Inflammatory macrophage (primary cell): ENCODE measurements around the gene CROCC.
A peak's percentile ranks its signal among the peaks of the same experiment; 100 is the strongest.
"Not testable (repeated sequence)": the region's sequence is repeated elsewhere in the genome, so short reads cannot be mapped to it uniquely, and the experiment has no call there.

Experiments used
- DNase-seq, 2 donors: peaks; one replicate each; pipeline ENCODE4 v3.0.0-alpha.2; 2020 to 2022
- total RNA-seq, 18 experiments: gene quantifications; one replicate each; lab custom pipeline; 2026; ENCODE audit warnings: mixed read lengths in 6 of 18, inconsistent platforms in 2 of 18; lab: John Stamatoyannopoulos, UW

CROCC gene, protein sequence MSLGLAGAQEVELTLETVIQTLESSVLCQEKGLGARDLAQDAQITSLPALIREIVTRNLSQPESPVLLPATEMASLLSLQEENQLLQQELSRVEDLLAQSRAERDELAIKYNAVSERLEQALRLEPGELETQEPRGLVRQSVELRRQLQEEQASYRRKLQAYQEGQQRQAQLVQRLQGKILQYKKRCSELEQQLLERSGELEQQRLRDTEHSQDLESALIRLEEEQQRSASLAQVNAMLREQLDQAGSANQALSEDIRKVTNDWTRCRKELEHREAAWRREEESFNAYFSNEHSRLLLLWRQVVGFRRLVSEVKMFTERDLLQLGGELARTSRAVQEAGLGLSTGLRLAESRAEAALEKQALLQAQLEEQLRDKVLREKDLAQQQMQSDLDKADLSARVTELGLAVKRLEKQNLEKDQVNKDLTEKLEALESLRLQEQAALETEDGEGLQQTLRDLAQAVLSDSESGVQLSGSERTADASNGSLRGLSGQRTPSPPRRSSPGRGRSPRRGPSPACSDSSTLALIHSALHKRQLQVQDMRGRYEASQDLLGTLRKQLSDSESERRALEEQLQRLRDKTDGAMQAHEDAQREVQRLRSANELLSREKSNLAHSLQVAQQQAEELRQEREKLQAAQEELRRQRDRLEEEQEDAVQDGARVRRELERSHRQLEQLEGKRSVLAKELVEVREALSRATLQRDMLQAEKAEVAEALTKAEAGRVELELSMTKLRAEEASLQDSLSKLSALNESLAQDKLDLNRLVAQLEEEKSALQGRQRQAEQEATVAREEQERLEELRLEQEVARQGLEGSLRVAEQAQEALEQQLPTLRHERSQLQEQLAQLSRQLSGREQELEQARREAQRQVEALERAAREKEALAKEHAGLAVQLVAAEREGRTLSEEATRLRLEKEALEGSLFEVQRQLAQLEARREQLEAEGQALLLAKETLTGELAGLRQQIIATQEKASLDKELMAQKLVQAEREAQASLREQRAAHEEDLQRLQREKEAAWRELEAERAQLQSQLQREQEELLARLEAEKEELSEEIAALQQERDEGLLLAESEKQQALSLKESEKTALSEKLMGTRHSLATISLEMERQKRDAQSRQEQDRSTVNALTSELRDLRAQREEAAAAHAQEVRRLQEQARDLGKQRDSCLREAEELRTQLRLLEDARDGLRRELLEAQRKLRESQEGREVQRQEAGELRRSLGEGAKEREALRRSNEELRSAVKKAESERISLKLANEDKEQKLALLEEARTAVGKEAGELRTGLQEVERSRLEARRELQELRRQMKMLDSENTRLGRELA (N-terminal part only)
- 2.1 to 13.9 (median 8.4) reads per million in 18 experiments for total RNA-seq

DNA sequence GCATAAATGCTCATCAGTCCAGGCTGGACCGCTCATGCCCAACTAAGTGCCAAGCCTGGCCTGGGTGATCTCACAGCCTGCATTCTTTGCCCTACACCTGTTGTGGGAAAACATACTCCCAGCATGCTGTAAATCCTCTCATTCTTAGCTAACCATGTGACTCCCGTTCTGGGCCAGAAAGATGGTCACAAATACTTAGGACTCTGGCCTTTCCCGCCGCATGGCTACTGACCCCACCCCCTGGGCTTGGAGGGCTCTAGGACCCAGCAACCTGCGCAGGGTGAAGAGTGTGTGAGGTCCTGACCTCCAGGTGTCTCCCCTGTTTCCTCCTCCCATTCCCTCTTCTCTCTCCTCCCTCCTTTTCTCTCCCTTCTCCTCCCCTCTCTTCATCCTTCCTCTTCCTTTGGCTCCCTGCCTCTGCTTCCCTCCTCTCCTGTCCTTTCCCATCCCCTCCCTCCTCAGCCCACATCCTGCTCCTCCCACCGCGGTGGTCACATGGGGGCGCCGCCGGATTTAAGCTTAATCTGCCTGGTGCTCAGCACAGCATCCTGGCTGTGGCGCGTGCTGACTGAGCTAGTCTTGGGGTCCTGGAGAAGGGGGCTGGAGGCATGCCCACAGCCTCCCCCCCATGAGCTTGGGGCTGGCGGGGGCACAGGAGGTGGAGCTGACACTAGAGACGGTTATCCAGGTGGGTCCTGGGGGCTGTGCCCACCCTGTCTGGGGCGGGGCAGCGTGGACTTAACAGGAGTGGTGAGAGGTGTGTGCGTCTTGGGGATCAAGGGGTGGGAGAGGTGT lies at the start of gene CROCC:
Gene CROCC (plus strand): TSS at position 541 of the 795 bp plus-strand sequence. CDS start 88 bp downstream, at position 629.
- DNase-seq, result no peak

- not testable (repeated sequence) for DNase-seq
Measured at GRCh38 chr1:16872152-16873075, 49.3 kb upstream of the CROCC start.

DNA sequence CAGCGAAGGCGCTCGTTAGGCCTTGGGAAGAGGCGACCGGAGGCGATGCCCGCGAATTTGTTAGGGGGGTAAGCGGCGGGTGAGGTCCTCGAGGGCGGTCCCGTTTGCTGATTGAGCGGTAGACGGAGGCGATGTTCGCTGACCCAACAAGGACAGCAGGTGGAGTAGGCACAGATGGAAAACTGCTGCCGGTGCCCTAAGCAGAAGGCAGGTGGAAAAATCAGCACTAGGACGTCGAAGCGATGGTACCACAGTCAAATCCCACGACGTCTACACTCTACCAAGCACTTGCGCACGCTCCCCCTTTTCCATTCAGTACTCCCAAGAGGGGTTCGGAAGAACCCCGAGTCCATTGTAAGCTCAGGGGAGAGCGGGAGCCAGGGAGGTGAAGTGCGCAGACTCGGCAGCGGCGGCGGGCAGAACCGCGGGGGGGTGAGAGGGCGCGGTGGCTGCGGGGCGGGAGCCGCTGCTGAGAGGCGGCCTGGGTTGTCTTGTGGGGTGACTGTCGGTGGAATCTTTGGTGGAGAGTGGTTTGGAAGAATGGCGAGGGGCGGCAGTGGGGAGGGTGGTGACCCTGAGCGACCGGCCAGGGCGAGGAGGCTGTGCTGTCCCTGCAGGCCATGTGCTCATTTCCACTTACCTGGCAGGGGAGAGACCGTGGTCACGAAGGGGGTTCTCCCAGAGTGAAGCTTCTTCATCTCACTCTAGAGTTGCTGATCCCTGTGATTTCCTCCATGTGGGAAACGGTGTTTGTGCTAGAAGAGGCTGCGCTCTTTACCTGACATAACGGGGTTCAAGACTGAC lies 48.5 kb upstream of the CROCC start:
- DNase-seq, result not testable (repeated sequence)

DNA sequence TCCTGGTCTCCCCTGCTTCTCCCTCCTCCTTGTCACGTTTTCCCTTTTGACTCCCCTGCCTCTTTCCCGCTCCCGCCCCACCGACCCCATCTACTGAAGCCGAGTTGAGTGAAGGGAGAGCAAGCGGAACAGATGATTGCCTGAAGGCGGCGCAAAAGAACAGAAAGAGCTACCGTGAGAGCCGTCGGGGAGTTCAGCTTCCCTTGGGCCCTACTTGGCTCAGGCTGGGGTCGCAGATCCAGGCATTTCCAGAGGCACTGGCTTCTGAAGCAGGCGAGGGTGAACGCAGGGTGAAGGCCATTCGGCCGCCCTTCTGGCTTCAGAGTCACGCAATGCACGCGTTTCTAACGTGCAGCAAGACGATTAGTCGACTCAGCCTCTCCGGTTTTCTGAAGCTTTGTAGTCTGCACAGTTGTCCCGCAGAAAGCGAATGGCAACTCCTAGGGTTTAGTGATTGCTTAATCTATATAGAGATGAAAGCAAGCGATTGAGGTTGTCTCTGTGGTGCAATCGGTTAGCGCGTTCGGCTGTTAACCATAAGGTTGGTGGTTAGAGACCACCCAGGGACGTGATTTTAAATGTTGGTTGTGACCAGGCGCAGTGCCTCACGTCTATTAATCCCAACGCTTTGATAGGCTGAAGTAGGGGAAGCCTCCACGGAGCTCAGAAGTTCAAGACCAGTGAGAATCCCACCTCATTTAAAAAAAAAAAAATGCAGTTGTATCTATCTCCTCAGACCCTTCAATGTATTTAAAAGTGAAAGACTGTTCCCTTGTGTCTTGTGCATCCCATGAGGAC lies 46.6 kb upstream of the CROCC start:
- not testable (repeated sequence) for DNase-seq

GRCh38 chr1:16881742-16882141 lies 40.0 kb upstream of the CROCC start:
- DNase-seq, result not testable (repeated sequence)

- no peak for DNase-seq
Measured at GRCh38 chr1:16882986-16883385, 38.7 kb upstream of the CROCC start.

GRCh38 chr1:16884487-16884886 lies 37.2 kb upstream of the CROCC start:
- not testable (repeated sequence) for DNase-seq

DNA sequence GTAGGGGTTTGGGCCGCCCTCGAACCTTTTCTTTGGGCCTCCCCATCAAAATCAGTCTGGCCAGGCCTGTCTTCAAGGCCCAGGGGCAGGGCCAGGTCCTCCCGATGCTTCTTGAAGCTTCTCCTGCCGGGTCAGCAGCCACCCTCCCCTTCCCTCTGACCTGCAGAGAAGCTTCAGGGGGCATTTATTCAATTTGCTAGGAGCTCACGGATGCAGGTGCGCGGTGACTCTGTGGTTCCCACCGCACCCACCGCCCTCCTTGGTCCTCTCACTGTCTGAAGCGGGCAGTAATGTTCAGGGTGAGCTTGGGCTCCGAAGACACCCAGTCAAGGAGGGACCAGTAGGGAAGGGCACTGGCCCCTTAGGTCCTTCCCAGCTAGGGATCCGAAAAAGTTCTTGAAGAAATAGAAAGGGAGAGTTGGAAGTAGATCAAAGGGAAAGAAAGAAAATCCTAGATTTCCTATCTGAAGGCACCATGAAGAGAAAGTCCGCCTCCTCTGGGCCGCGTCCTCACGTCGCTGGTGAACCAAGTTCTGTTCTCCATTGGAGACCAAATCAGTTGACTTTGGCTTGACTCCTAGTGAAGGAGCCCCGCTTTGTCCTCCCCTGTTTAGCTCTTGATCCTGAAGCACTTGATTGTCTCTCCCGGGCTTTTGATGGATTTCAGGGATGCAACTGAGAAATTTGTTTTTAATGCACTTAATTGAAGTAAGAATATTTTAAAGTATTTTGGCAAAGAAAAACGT lies 34.7 kb upstream of the CROCC start:
- DNase-seq, result no peak

GRCh38 chr1:16888860-16889816 lies 32.6 kb upstream of the CROCC start:
- peak; percentile 79 to 87 for DNase-seq

GRCh38 chr1:16890539-16891021 lies 31.2 kb upstream of the CROCC start:
- not testable (repeated sequence) for DNase-seq

- not testable (repeated sequence) for DNase-seq
Measured at GRCh38 chr1:16891057-16891456, 30.7 kb upstream of the CROCC start.

DNA sequence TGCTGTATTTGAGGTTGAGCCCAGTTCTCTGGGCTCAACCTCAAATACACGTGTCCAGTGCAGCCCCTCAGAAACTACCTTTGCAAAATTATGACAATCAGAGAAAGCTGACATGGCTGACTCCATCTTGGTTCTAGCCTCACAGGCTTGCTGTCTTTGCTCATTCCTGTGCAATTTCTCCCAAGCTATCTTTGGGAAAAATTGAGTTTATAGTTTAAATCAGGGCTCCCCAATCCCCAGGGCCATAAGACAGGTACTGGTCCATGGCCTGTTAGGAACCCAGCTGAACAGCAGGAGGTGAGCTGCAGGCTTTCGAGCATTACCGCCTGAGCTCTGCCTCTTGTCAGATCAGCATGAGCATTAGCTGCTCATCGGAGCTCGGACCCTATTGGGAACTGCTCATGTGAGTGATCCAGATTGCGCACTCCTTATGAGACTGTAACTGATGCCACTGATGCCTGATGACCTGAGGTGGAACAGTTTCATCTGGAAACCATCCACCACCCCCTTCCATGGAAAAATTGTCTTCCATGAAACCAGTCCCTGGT lies 28.7 kb upstream of the CROCC start:
- not testable (repeated sequence) for DNase-seq

- not testable (repeated sequence) for DNase-seq
Measured at GRCh38 chr1:16893796-16894195, 27.9 kb upstream of the CROCC start.

- DNase-seq, result not testable (repeated sequence)
Measured at GRCh38 chr1:16894338-16894737, 27.4 kb upstream of the CROCC start.

DNA sequence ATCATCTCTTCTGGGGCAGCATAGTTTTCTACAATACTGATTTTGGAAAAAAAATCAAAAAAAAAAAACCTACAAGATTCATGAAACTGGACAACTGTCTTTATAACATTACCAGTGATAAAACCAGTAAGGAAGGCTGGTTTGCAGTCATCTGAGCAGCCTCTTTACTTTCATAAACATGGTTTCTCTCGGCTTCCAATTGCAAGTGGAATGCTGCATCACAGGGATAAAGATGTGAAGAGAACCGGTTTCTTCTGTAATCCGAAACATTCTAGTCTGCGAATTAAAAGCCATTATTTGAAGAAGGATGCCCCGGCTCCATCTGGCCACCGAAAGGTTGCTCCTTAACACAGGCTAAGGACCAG lies 26.5 kb upstream of the CROCC start:
- DNase-seq, result not testable (repeated sequence)
